ENCODE results near the gene STEAP2. TPM values are rescaled to one million over a fixed set of nuclear protein-coding genes. Genes with fewer than 3 reads are reported as not detected.

The STEAP2 gene
- total RNA-seq, 1 donor from 2014 or later: 13.4 TPM

DNA sequence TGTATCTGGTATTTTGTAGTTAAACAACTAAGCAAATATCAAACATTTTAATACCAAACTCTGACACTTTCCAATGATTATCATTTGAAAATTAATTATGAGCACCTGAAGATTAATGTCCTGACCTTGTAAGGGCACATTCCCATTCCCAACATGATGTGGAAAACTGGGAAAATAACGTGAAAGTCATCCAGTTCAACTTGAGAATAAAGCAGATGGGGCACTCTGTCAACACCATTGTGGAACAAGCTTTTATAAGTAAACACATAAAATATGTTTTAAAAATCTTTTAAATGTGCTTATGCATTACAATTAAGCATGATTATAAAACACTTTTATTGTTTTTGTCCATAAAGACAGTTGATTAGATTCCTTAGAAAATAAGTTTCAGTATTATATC is 14.1 kb downstream of the STEAP2 start:
- H3K9me3 ChIP-seq: no peaks in the 10 kb centered on the region
- TF ChIP-seq, protein P1, sequence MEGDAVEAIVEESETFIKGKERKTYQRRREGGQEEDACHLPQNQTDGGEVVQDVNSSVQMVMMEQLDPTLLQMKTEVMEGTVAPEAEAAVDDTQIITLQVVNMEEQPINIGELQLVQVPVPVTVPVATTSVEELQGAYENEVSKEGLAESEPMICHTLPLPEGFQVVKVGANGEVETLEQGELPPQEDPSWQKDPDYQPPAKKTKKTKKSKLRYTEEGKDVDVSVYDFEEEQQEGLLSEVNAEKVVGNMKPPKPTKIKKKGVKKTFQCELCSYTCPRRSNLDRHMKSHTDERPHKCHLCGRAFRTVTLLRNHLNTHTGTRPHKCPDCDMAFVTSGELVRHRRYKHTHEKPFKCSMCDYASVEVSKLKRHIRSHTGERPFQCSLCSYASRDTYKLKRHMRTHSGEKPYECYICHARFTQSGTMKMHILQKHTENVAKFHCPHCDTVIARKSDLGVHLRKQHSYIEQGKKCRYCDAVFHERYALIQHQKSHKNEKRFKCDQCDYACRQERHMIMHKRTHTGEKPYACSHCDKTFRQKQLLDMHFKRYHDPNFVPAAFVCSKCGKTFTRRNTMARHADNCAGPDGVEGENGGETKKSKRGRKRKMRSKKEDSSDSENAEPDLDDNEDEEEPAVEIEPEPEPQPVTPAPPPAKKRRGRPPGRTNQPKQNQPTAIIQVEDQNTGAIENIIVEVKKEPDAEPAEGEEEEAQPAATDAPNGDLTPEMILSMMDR (IDR thresholded peaks at IDR 0.05): no peak
- no peaks in the 10 kb centered on the region for H3K4me1 ChIP-seq
- no peaks in the 10 kb centered on the region for H3K36me3 ChIP-seq
- no peaks in the 10 kb centered on the region for H3K27me3 ChIP-seq (ENCODE audit: low read depth)
- H3K27ac ChIP-seq: no peak overlapping the region
- H3K4me3 ChIP-seq: no peak overlapping the region
- intact Hi-C loops (cut with DNase I): no loop called here
- ATAC-seq (no peak), DNase-seq (no peak)

DNA sequence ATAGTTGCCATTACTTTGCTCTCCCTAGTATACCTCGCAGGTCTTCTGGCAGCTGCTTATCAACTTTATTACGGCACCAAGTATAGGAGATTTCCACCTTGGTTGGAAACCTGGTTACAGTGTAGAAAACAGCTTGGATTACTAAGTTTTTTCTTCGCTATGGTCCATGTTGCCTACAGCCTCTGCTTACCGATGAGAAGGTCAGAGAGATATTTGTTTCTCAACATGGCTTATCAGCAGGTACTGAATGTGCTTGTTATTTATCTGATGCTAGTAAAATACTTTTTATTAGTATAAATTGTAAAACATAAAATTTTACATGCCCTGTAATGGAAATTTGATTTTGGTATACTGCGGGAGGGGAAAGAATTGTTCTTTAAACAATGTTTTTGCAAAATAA is 15.7 kb downstream of the STEAP2 start:
- no peaks in the 10 kb centered on the region for H3K4me1 ChIP-seq
- DNase-seq (no peak), ATAC-seq (no peak)
- no peak overlapping the region for H3K4me3 ChIP-seq
- TF ChIP-seq, protein P1 (IDR thresholded peaks at IDR 0.05): no peak
- intact Hi-C loops (cut with DNase I): no loop called here
- no peaks in the 10 kb centered on the region for H3K9me3 ChIP-seq
- H3K27ac ChIP-seq: no peak overlapping the region
- no peaks in the 10 kb centered on the region for H3K36me3 ChIP-seq
- no peaks in the 10 kb centered on the region for H3K27me3 ChIP-seq (ENCODE audit: low read depth)

DNA sequence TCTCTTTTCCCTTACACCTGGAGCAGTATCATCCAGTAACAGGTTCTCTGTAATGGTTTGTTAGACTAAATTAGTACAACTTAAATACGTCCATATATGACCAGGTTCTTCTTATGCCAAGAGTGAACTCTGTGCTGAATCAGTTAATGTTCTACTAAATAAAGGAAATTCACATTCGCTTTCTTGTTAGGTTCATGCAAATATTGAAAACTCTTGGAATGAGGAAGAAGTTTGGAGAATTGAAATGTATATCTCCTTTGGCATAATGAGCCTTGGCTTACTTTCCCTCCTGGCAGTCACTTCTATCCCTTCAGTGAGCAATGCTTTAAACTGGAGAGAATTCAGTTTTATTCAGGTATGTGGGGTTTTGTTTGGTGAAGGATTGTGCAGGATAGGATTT is 18.1 kb downstream of the STEAP2 start:
- DNase-seq: no peak
- TF ChIP-seq, protein P1 (IDR thresholded peaks at IDR 0.05): no peak
- no peak overlapping the region for H3K27ac ChIP-seq

DNA sequence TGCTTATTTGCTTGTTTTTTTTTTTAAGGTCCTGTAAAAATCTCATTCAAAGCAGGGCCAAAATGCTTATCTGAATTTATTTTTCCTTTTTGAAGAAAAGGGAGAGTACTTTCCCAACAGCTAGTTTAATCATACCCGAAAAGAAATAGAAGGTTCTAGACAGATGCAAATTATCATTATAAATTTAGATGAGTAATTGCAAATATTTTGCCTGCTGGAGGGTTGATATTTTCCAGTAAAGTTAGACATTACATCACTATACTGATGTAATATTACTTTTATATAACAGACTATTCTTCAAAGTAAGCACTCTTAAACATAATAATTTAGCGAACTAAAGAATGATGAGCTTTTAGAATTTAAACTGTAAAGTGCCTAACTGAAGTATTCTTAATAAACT is 19.3 kb downstream of the STEAP2 start:
- Histone ChIP-seq H3K4me1 (no peaks in the 10 kb centered on the region), H3K4me3 (no peak overlapping the region), H3K27me3 (ENCODE audit: low read depth) (no peaks in the 10 kb centered on the region), H3K36me3 (no peaks in the 10 kb centered on the region), H3K27ac (no peak overlapping the region), H3K9me3 (no peaks in the 10 kb centered on the region)
- TF ChIP-seq, protein P1 (IDR thresholded peaks at IDR 0.05): no peak
- ATAC-seq (no peak), DNase-seq (no peak)
- intact Hi-C loops (cut with DNase I): no loop called here

More for the DNA sequence above, 18.1 kb downstream of the STEAP2 start:
- no peak for ATAC-seq
- no peak overlapping the region for H3K4me3 ChIP-seq
- intact Hi-C loops (cut with DNase I): no loop called here
- H3K9me3 ChIP-seq: no peaks in the 10 kb centered on the region
- no peaks in the 10 kb centered on the region for H3K4me1 ChIP-seq
- no peaks in the 10 kb centered on the region for H3K36me3 ChIP-seq
- H3K27me3 ChIP-seq (ENCODE audit: low read depth): no peaks in the 10 kb centered on the region

DNA sequence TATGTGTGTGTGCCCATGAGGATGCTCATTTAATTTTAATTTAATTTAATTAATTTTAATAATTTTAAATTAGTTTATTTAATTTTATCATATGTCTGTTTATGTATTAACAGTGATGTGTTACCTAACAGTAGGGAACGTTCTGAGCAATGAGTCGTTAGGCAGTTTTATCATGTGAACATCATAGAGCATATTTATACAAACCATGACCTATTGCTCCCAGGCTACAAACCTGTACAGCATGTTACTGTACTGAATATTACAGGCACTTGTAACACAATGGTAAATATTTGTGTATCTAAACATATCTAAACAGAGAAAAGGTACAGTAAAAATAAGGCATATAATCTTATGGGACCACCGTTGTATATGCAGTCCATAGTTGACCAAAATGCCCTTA is 19.8 kb downstream of the STEAP2 start:
- Histone ChIP-seq H3K4me1 (no peaks in the 10 kb centered on the region), H3K4me3 (no peak overlapping the region), H3K36me3 (no peaks in the 10 kb centered on the region), H3K27me3 (ENCODE audit: low read depth) (no peaks in the 10 kb centered on the region), H3K9me3 (no peaks in the 10 kb centered on the region), H3K27ac (no peak overlapping the region)
- intact Hi-C loops (cut with DNase I): no loop called here
- DNase-seq (no peak), ATAC-seq (no peak)
- TF ChIP-seq, protein P1 (IDR thresholded peaks at IDR 0.05): no peak

DNA sequence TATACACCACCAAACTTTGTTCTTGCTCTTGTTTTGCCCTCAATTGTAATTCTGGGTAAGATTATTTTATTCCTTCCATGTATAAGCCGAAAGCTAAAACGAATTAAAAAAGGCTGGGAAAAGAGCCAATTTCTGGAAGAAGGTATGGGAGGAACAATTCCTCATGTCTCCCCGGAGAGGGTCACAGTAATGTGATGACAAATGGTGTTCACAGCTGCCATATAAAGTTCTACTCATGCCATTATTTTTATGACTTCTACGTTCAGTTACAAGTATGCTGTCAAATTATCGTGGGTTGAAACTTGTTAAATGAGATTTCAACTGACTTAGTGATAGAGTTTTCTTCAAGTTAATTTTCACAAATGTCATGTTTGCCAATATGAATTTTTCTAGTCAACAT is 20.9 kb downstream of the STEAP2 start:
- no peaks in the 10 kb centered on the region for H3K9me3 ChIP-seq
- H3K27me3 ChIP-seq (ENCODE audit: low read depth): no peaks in the 10 kb centered on the region
- TF ChIP-seq, protein P1 (IDR thresholded peaks at IDR 0.05): no peak
- intact Hi-C loops (cut with DNase I): no loop called here
- H3K27ac ChIP-seq: no peak overlapping the region
- no peaks in the 10 kb centered on the region for H3K4me1 ChIP-seq
- H3K4me3 ChIP-seq: no peak overlapping the region
- no peaks in the 10 kb centered on the region for H3K36me3 ChIP-seq
- DNase-seq (no peak), ATAC-seq (no peak)

Data from lower lobe of right lung (tissue), 2 donors.